BJ (cell line): ENCODE measurements around the gene FAM168A. TPM values are rescaled to one million over a fixed set of nuclear protein-coding genes. Genes with fewer than 3 reads are reported as not detected.

Experiments used
- CTCF ChIA-PET: fragments of 350-600 bp; formaldehyde crosslinking; extraction: SDS; loops from one replicate; lab custom pipeline; 2021; ENCODE audit warnings: antibody characterized with exemption, inconsistent platforms; lab: Yijun Ruan, JAX
- POLR2A ChIA-PET: fragments of 300-600 bp; sonication (Branson Sonifier 250); formaldehyde crosslinking; extraction: SDS; loops from one replicate; lab custom pipeline; 2021; ENCODE audit warnings: antibody characterized with exemption; lab: Charles Lee
- DNase-seq: peaks from one replicate; pipeline ENCODE4 v3.0.0-alpha.2; 2011; ENCODE audit warnings: low read depth
- H3K27me3 ChIP-seq: 2 replicates; pipeline ENCODE4 v1.6.0; 2011; ENCODE audit warnings: low read length; ENCODE audit not compliant: control insufficient read depth, insufficient read depth
- H3K36me3 ChIP-seq: 2 replicates; pipeline ENCODE4 v1.5.1; 2011; ENCODE audit warnings: low read length; ENCODE audit not compliant: control insufficient read depth, insufficient read depth
- H3K4me3 ChIP-seq: 2 replicates; pipeline ENCODE4 v1.5.1; 2011; ENCODE audit warnings: low read depth, mild to moderate bottlenecking, control low read depth, low read length
- CTCF ChIP-seq: IDR thresholded peaks from 2 replicates; pipeline ENCODE4 v1.5.1; 2011; ENCODE audit warnings: low read depth, mild to moderate bottlenecking, control low read depth, inconsistent platforms, low read length, moderate library complexity; ENCODE audit not compliant: insufficient read depth
- polyA plus RNA-seq: library from polyadenylated mRNA; depleted of rRNA; stranded (reverse); fragments of >200 nt; gene quantifications from 2 replicates; pipeline ENCODE4 v1.2.3, GENCODE V29; 2011

Gene FAM168A
- polyA plus RNA-seq, 1 experiment = 19.1 TPM

- CTCF ChIA-PET = interaction anchor here (0.9 to 2.1 kb wide), 7 partner anchors 7 to 275 kb away, joined by 3 to 9 read pairs (median 4); no protein-coding TSS in a partner anchor
- POLR2A ChIA-PET = interaction anchor here (1.0 kb wide), 1 partner anchor 77 kb away, joined by 4 read pairs; no protein-coding TSS in a partner anchor
Measured at GRCh38 chr11:73386016-73386415, 211.9 kb downstream of the FAM168A start.

GRCh38 chr11:73384872-73385689 lies 212.8 kb downstream of the FAM168A start:
- Histone ChIP-seq H3K4me3 (no peak overlapping the region), H3K27me3 (no peaks in the 10 kb centered on the region), H3K36me3 (no peaks in the 10 kb centered on the region)
- DNase-seq = no peak
- POLR2A ChIA-PET = interaction anchor here (1.0 kb wide), 1 partner anchor 76 kb away, joined by 4 read pairs; no protein-coding TSS in a partner anchor
- TF ChIP-seq CTCF = no peak
- CTCF ChIA-PET = interaction anchor here (0.8 to 2.1 kb wide), 11 partner anchors 8 to 276 kb away, joined by 3 to 9 read pairs (median 4); no protein-coding TSS in a partner anchor

More at GRCh38 chr11:73386016-73386415, 211.9 kb downstream of the FAM168A start:
- H3K4me3 ChIP-seq = no peak overlapping the region
- DNase-seq = no peak
- H3K36me3 ChIP-seq = peaks cover 2% of the 10 kb centered on the region; the same call in 1 of the 2 replicates
- no peak for TF ChIP-seq CTCF
- no peaks in the 10 kb centered on the region for H3K27me3 ChIP-seq

GRCh38 chr11:73384531-73384871 lies 213.4 kb downstream of the FAM168A start:
- ChIA-PET POLR2A (interaction anchor here (0.6 kb wide), 1 partner anchor 82 kb away, joined by 4 read pairs; no protein-coding TSS in a partner anchor), CTCF (interaction anchor here (0.8 to 2.1 kb wide), 9 partner anchors 9 to 277 kb away, joined by 3 to 9 read pairs (median 4); no protein-coding TSS in a partner anchor)
- no peak for TF ChIP-seq CTCF
- Histone ChIP-seq H3K27me3 (no peaks in the 10 kb centered on the region), H3K36me3 (no peaks in the 10 kb centered on the region), H3K4me3 (no peak overlapping the region)
- DNase-seq = no peak

GRCh38 chr11:73384125-73384441 lies 213.8 kb downstream of the FAM168A start:
- POLR2A ChIA-PET = interaction anchor here (0.6 kb wide), 1 partner anchor 82 kb away, joined by 4 read pairs; no protein-coding TSS in a partner anchor
- Histone ChIP-seq H3K27me3 (no peaks in the 10 kb centered on the region), H3K4me3 (no peak overlapping the region), H3K36me3 (no peaks in the 10 kb centered on the region)
- no peak for DNase-seq
- CTCF ChIA-PET = interaction anchor here (0.8 to 2.1 kb wide), 6 partner anchors 9 to 277 kb away, joined by 3 to 8 read pairs (median 4); no protein-coding TSS in a partner anchor
- no peak for TF ChIP-seq CTCF
